ENCODE results near the gene ADAM23. TPM values are rescaled to one million over a fixed set of nuclear protein-coding genes. Genes with fewer than 3 reads are reported as not detected.

The ADAM23 gene
- polyA plus RNA-seq, 1 of the 3 experiments (the other 2 are of a cell fraction): 3.7 TPM

GRCh38 chr2:206452242-206452641, 8.9 kb downstream of the ADAM23 start:
- CTCF ChIA-PET: no interaction called here
- no peak for DNase-seq
- Histone ChIP-seq H4K20me1 (ENCODE audit: insufficient read depth) (no peaks in the 10 kb centered on the region), H3K4me3 (ENCODE audit: low read depth in 2 of 2, low read length in 1 of 2) (no peak overlapping the region), H3K4me1 (ENCODE audit: control insufficient read depth in 1 of 2, insufficient read depth in 2 of 2, low read depth in 1 of 2, low read length in 1 of 2) (no peaks in the 10 kb centered on the region), H3K9me2 (no peaks in the 10 kb centered on the region), H2AFZ (ENCODE audit: low read depth) (no peak overlapping the region), H3F3A (replicated peaks; ENCODE audit: insufficient read depth) (no peaks in the 10 kb centered on the region), H3K4me2 (no peak overlapping the region), H3K27ac (ENCODE audit: low read depth in 2 of 2, low read length in 1 of 2) (no peak overlapping the region), H3K9ac (no peak overlapping the region), H3K79me2 (ENCODE audit: insufficient read depth) (no peaks in the 10 kb centered on the region), H3K9me3 (no peaks in the 10 kb centered on the region), H3K27me3 (ENCODE audit: insufficient read depth) (no peaks in the 10 kb centered on the region), H3K36me3 (replicated peaks in 1 of 2; ENCODE audit: control insufficient read depth in 1 of 2, insufficient read depth in 2 of 2, low read length in 1 of 2) (no peaks in the 10 kb centered on the region)
- POLR2A ChIA-PET: no interaction called here
- 81% methylated on average over 1 of the region's 1 CpG for WGBS (ENCODE audit: low lambda C conversion rate)
- TF ChIP-seq USF2 (IDR thresholded peaks at IDR 0.05; ENCODE audit: borderline replicate concordance, low read depth, low read length): no peak
- TF ChIP-seq MXI1 (IDR thresholded peaks at IDR 0.05; ENCODE audit: low read depth, low read length): no peak
- no peak for TF ChIP-seq NFIC (IDR thresholded peaks at IDR 0.05; ENCODE audit: borderline replicate concordance)
- TF ChIP-seq, protein P1, sequence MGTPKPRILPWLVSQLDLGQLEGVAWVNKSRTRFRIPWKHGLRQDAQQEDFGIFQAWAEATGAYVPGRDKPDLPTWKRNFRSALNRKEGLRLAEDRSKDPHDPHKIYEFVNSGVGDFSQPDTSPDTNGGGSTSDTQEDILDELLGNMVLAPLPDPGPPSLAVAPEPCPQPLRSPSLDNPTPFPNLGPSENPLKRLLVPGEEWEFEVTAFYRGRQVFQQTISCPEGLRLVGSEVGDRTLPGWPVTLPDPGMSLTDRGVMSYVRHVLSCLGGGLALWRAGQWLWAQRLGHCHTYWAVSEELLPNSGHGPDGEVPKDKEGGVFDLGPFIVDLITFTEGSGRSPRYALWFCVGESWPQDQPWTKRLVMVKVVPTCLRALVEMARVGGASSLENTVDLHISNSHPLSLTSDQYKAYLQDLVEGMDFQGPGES (IDR thresholded peaks at IDR 0.05; ENCODE audit: low read depth, low read length): no peak
- TF ChIP-seq, protein P2, sequence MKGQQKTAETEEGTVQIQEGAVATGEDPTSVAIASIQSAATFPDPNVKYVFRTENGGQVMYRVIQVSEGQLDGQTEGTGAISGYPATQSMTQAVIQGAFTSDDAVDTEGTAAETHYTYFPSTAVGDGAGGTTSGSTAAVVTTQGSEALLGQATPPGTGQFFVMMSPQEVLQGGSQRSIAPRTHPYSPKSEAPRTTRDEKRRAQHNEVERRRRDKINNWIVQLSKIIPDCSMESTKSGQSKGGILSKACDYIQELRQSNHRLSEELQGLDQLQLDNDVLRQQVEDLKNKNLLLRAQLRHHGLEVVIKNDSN (IDR thresholded peaks at IDR 0.05; ENCODE audit: borderline replicate concordance, low read depth): no peak
- TF ChIP-seq MAX (IDR thresholded peaks at IDR 0.05; ENCODE audit: low read depth): no peak
- no peak for TF ChIP-seq GATA2 (CRISPR knock-in tag; IDR thresholded peaks at IDR 0.05)
- TF ChIP-seq, protein P3, sequence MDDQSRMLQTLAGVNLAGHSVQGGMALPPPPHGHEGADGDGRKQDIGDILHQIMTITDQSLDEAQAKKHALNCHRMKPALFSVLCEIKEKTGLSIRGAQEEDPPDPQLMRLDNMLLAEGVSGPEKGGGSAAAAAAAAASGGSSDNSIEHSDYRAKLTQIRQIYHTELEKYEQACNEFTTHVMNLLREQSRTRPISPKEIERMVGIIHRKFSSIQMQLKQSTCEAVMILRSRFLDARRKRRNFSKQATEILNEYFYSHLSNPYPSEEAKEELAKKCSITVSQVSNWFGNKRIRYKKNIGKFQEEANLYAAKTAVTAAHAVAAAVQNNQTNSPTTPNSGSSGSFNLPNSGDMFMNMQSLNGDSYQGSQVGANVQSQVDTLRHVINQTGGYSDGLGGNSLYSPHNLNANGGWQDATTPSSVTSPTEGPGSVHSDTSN (IDR thresholded peaks at IDR 0.05): no peak
- TF ChIP-seq RFX5 (IDR thresholded peaks at IDR 0.05; ENCODE audit: low read length): no peak
- no peak for TF ChIP-seq YY1 (IDR thresholded peaks at IDR 0.05; ENCODE audit: low read depth)
- TF ChIP-seq FOXM1 (IDR thresholded peaks at IDR 0.05; ENCODE audit: low read depth): no peak

GRCh38 chr2:206452750-206453149, 9.4 kb downstream of the ADAM23 start:
- TF ChIP-seq NFIC (IDR thresholded peaks at IDR 0.05; ENCODE audit: borderline replicate concordance) (no peak), SIN3A (IDR thresholded peaks at IDR 0.05; ENCODE audit: borderline replicate concordance, low read depth, low read length) (no peak)
- no peak overlapping the region for H3K4me3 ChIP-seq (ENCODE audit: low read depth in 2 of 2, low read length in 1 of 2)
- H3K9ac ChIP-seq: no peak overlapping the region
- no peaks in the 10 kb centered on the region for H3K4me1 ChIP-seq (ENCODE audit: control insufficient read depth in 1 of 2, insufficient read depth in 2 of 2, low read depth in 1 of 2, low read length in 1 of 2)
- no peak overlapping the region for H3K4me2 ChIP-seq
- H3K27me3 ChIP-seq (ENCODE audit: insufficient read depth): no peaks in the 10 kb centered on the region
- no peak for DNase-seq
- no peaks in the 10 kb centered on the region for H3K79me2 ChIP-seq (ENCODE audit: insufficient read depth)
- H2AFZ ChIP-seq (ENCODE audit: low read depth): no peak overlapping the region
- H3K9me2 ChIP-seq: no peaks in the 10 kb centered on the region
- ChIA-PET POLR2A (no interaction called here), CTCF (no interaction called here)
- no peaks in the 10 kb centered on the region for H3K36me3 ChIP-seq (replicated peaks in 1 of 2; ENCODE audit: control insufficient read depth in 1 of 2, insufficient read depth in 2 of 2, low read length in 1 of 2)
- H3F3A ChIP-seq (replicated peaks; ENCODE audit: insufficient read depth): no peaks in the 10 kb centered on the region
- no peaks in the 10 kb centered on the region for H4K20me1 ChIP-seq (ENCODE audit: insufficient read depth)
- no peaks in the 10 kb centered on the region for H3K9me3 ChIP-seq
- 33% methylated on average over 3 of the region's 3 CpGs for WGBS (ENCODE audit: low lambda C conversion rate)
- H3K27ac ChIP-seq (ENCODE audit: low read depth in 2 of 2, low read length in 1 of 2): no peak overlapping the region

Data from SK-N-SH (cell line).